ENCODE data around the gene KIAA1755.

KIAA1755 gene

DNA sequence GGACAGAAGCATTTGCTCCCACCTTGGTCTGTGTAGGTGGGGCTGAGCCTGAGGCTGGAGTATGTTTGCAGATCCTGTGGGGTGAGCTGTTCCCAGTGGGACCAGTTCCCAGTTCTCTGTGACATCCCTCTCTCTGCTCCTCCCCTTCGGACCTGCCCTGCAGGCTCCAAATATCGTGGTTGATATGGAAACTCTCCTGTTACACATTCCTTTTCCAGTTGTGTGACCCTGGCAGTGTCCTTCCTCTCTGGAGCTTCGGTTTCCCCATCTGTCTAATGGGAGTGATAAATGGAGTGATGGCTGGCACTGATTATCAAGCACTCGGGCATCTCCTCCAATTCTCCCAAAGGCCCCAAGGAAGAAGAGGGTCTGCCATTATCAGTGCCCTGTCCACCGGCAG is 79.8 kb downstream of the KIAA1755 start:
- no peak for TF ChIP-seq POLR2A (IDR thresholded peaks at IDR 0.05; ENCODE audit: low read length)
- TF ChIP-seq GATA1 (IDR thresholded peaks at IDR 0.05; ENCODE audit: low read depth, low read length), result no peak

DNA sequence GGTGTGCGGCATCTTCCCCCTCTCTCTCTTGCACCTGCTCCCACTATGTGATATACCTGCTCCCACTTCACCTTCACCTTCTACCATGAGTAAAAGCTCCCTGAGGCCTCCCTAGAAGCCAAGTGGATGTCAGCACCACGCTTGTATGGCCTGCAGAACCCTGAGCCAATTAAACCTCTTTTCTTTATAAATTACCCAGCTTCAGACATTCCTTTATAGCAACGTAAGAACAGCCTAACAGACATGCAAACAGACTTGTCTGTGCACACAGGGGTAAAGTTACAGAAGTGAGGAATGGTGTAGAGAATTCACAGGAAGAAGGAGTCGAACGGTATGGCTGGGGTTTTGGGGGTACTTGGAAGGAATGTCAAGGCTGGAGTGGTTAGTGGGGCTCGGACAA is 80.7 kb downstream of the KIAA1755 start:
- no peak for DNase-seq
- TF ChIP-seq POLR2A (IDR thresholded peaks at IDR 0.05; ENCODE audit: low read length) (no peak), GATA1 (IDR thresholded peaks at IDR 0.05; ENCODE audit: low read depth, low read length) (no peak)

More for the DNA sequence above, 79.8 kb downstream of the KIAA1755 start:
- no peak for DNase-seq

DNA sequence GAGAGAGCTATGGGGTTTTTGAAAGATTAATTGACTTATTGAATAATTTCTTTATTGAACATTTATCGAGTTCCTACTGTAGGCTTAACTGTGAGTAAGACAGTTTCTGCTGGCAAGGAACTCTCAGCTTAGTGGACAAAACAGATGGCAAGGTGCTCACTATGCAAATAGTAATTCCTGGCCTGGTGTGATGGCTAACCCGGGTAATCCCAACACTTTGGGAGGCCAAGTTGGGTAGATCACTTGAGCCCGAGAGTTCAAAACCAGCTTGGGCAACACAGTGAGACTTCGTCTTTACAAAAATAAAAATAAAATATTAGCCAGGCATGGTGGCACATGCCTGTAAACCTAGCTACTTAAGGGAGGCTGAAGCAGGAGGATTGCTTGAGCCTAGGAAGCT is 82.0 kb downstream of the KIAA1755 start:
- no peak for TF ChIP-seq POLR2A (IDR thresholded peaks at IDR 0.05; ENCODE audit: low read length)
- no peak for DNase-seq

DNA sequence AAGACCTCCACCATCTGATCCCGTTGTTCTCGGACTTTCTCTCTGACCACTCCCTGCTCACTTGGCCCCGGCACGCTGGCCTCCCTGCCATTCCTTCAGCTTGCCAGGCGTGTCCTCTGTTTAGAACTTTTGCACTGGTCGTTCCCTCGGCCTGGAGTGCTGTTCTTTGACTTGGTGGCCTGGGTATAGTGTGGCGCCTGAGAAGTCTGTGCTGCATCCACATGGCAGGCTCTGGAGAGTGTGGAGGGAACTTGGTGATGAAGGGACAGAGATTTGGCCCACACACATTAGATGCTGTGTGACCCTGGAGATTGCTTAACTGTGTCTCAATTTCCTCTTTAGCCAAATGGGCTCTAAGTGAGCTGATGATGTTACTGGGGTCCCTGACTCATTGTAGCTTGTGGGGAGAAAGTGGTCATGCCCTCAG is 82.5 kb downstream of the KIAA1755 start:
- DNase-seq, result no peak
- TF ChIP-seq POLR2A (IDR thresholded peaks at IDR 0.05; ENCODE audit: low read length) (no peak), GATA1 (IDR thresholded peaks at IDR 0.05; ENCODE audit: low read depth, low read length) (no peak)

DNA sequence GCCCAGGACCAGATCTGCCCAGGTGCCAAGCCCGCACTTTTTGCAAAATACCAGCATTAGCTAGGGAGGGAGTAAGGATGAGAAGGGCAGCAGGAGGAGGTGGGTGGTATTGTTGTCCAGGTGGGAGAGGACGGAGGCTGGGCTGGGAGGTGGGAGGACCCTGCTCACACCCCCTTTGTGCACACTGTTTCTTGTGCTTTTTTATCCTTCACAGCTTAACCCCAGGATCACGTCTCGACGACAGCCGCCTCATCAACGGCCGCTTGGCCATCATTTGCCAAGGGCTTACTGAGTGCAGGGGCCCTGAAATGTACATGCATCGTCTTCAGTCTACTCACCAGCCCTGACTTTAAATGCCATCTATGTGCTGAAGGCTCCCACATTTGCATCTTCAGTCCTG is 83.3 kb downstream of the KIAA1755 start:
- no peak for DNase-seq
- TF ChIP-seq GATA1 (IDR thresholded peaks at IDR 0.05; ENCODE audit: low read depth, low read length) (no peak), POLR2A (IDR thresholded peaks at IDR 0.05; ENCODE audit: low read length) (no peak)

DNA sequence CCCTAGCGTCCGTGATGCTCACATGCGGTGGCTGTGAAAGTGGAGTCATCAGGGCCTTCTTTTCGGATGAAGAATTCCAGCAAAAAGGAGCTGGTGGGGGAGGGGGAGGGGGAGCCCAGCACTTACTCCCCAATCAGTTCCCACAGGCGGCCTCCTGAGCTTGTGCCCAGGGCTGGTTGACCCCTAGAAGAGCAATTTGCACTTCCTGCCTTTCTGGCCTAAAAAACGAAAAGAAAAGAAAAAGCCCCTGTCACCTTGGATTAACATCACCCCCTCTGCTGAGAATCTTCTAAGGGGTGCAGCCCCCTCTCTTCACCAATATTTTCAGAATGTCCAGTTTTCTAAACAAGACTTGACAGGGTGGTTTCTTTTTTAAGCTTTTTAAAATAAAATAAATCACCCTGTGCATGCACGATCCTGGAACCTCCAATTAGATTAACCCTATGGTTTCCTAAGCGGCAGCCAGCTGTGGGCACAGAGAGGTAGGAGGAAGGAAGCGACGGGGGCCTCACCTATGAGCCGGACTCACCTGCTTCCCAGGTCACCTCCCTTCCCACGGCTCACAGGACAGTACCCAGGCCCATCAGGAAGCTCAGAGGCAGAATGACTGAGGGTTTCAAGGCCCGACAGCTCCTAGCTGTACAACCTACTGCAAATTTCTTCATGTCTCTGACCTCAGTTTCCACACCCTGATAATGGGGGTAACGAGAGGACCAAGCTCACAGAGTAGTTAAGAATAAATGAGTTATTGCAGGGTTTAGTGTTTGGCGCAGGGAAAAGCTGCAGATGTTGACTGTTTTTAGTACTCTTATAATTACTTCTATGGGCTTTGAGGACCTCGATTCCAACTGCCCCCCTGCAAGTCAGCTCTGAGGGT is 85.0 kb downstream of the KIAA1755 start:
- no peak for TF ChIP-seq POLR2A (IDR thresholded peaks at IDR 0.05; ENCODE audit: low read length)
- no peak for TF ChIP-seq GATA1 (IDR thresholded peaks at IDR 0.05; ENCODE audit: low read depth, low read length)
- no peak for DNase-seq

DNA sequence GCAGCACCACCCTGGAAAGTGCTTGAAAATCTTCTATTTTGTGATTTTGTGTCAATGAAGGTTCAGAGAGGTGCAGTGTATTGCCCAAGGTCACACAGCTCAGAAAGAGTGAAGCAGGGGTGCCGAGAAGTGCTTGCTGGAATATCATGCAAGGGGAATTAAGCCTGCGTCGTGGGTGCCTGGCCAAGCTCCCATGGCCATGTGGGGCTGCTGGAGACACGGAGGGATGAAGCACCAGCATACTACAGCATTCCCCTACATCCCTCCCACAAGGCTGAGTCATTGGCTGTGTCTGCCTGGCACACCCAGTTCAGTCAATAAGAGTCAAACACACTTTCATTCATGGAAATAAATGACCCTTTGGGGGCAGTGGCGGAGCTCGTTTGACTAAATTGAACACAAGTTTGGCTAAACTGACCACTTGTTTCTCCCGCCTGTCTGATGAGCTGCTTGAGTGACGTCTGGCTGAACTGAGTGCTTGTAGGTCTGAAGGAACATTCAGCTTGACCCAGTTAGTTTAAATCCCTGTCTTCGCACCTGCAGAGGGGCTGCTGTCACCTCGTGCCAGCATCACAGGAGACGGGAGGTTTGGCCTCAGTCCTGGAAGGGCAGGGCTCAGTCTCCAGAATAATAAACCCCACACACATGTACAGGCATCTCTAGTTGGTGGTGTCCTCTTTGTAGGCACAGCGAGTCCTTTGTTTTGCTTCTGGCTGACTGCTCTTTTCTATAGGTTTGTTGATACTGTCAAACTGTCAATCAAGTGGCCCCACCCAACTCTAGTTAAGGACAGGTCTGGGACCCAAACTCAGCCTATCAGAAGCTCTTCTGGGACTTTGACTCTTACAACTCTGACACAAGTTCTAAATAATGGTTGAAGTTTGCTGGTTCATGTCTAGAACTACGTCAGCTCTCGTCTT is 87.0 kb downstream of the KIAA1755 start:
- TF ChIP-seq POLR2A (IDR thresholded peaks at IDR 0.05; ENCODE audit: low read length) (no peak), GATA1 (IDR thresholded peaks at IDR 0.05; ENCODE audit: low read depth, low read length) (no peak)
- DNase-seq, result peak in 1 of 2 experiments; percentile 12

DNA sequence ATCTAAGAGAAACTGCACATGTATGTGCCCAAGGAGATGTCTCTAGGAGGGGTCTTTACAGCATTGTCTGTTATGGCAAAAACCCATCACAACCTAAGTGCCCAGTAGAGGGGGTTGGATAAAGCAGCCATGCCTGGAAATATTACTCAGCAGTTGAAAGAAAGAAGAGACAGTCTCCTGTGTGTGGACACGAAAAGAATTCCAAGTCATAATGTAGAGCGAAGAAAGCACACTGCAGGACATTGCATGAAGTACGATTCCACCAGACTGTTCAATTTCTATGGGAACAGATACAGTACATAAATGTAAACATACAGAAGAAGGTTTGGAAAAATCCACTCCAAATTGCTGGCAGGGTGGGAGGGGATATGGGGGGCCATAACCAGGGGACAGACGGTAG is 88.1 kb downstream of the KIAA1755 start:
- DNase-seq, result no peak

DNA sequence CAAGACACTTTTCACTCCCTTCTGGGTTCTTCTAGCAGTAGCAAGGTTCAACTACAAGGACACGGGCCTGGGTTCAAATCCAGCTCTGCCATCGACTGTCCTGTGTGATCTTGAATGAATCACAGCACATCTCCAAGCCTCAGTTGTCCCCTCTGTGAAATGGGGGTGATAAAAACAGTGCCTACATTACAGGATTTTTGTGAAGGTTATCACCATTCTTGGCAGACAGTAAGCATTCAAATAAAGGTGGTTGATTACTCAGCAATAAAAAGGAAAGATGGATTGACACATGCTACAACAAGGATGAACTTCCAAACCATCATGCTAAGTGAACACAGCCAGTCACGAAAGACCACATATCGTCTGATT is 88.9 kb downstream of the KIAA1755 start:
- TF ChIP-seq GATA1 (IDR thresholded peaks at IDR 0.05; ENCODE audit: low read depth, low read length) (no peak), POLR2A (IDR thresholded peaks at IDR 0.05; ENCODE audit: low read length) (no peak)
- no peak for DNase-seq

More for the DNA sequence above, 88.1 kb downstream of the KIAA1755 start:
- TF ChIP-seq GATA1 (IDR thresholded peaks at IDR 0.05; ENCODE audit: low read depth, low read length), result no peak
- TF ChIP-seq POLR2A (IDR thresholded peaks at IDR 0.05; ENCODE audit: low read length), result no peak

DNA sequence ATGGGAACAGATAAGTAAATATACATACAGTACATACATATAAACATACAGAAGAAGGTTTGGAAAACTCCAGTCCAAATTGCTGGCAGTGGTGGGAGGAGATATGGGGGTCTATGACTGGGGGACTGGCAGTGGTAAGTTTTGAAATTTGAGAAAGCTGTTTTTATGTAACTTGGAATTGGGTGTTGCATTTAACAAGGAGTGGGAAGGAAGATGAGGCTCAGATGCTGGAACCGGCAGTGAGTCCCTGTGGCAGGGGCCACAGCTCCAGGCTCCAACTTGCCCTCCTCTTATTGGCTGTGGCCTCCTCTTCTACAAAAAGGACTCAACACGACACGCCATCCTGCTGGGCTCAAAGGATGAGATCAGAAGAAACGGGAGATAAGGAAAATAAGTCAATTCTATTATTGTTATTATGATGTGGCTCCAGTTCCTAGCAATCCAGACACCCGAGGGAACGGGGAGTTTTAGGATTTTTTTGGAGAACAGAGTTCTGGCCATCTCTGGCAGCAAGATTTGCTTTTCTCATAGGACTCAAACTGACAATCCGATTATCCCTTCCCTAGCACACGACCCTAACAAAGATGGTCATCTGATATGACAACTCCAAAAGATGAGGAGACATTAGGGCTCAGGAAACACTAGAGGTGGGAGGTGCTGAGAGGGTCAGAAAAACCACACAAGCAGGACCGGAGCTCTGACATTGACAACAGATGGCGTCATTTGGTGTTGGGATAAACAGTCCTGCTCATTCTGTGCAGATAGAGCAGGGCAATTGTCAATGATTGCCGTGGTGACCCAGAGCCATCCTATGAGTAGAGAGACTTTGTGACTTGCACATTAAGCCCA is 89.5 kb downstream of the KIAA1755 start:
- no peak for DNase-seq
- TF ChIP-seq GATA1 (IDR thresholded peaks at IDR 0.05; ENCODE audit: low read depth, low read length), result no peak
- TF ChIP-seq POLR2A (IDR thresholded peaks at IDR 0.05; ENCODE audit: low read length), result no peak

DNA sequence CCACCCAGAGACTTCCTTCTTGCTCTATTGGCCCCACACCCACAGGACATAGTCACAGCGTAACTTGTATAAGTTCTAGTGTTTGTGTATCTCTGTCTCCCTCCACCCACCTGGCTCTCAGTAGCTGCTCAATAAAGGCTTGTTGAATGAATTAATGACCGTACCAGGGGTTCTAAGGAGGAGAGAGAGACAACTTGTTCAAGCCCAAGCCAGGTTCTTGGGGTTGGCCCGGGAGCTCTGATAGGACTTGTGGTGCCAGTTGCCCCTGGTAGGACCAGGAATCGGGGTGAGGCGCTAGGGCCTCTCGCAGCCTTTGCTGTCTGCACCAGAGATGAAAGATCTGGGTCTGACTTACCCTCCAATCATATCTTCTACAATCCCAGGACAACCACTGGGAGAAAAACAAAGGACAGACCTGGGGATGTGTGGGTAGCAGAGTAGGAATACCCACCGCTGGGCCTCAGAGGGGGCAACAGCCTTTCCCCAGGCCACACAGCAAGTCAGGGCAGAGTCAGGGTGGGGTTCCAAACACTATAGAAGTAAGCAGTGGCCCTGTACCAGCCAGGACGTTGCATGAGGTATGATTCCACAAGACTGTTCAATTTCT is 90.2 kb downstream of the KIAA1755 start:
- TF ChIP-seq GATA1 (IDR thresholded peaks at IDR 0.05; ENCODE audit: low read depth, low read length) (no peak), POLR2A (IDR thresholded peaks at IDR 0.05; ENCODE audit: low read length) (no peak)

DNA sequence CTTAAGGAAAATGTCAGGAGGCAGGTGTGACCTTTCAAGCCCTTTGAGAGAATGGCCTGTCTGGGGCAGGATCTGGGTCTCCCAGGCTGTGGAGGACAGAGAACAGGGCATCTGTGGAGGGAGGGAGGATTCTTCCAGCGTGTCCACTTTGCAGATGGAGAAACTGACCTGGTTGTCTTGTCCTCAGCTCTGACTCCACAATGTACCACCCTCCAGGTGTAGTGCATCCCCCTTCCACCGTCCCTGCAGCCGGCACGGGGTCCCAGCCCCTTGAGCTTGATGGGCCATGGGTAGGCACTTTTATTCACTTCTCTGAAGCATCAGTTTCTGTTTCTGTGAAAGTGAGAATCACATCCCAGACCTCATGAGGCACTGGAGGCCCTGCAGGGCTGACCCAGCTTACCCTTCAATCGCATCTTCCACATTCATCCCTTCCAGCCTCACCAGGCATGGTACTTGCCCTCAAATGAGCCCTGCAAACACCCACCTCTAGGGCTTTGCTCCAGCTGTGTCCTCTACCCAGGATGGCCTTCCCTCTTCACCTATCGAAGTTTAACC is 90.8 kb downstream of the KIAA1755 start:
- TF ChIP-seq GATA1 (IDR thresholded peaks at IDR 0.05; ENCODE audit: low read depth, low read length) (no peak), POLR2A (IDR thresholded peaks at IDR 0.05; ENCODE audit: low read length) (no peak)
- no peak for DNase-seq

More for the DNA sequence above, 90.2 kb downstream of the KIAA1755 start:
- DNase-seq, result no peak

All from erythroblast (primary cell).